Uterus (tissue), 2 donors: ENCODE results near the gene EDAR.

Experiments used
- POLR2A ChIP-seq, 2 donors: fragments of 450-650 bp; IDR thresholded peaks; one replicate each; pipeline ENCODE4 v1.6.1; 2016; ENCODE audit warnings: antibody characterized with exemption in 2 of 2, mild to moderate bottlenecking in 1 of 2, moderate library complexity in 1 of 2
- TF ChIP-seq, protein P1 (sequence below), 4 experiments: fragments of 200-600 bp in 2 of 4; fragments of 450-650 bp in 2 of 4; sonication (generic) in 2 of 4; IDR thresholded peaks; one replicate each; pipeline ENCODE4 v1.5.1; 2016 to 2019; ENCODE audit warnings: antibody characterized with exemption in 4 of 4, mild to moderate bottlenecking in 2 of 4, moderate library complexity in 1 of 4

- TF ChIP-seq, protein P1, sequence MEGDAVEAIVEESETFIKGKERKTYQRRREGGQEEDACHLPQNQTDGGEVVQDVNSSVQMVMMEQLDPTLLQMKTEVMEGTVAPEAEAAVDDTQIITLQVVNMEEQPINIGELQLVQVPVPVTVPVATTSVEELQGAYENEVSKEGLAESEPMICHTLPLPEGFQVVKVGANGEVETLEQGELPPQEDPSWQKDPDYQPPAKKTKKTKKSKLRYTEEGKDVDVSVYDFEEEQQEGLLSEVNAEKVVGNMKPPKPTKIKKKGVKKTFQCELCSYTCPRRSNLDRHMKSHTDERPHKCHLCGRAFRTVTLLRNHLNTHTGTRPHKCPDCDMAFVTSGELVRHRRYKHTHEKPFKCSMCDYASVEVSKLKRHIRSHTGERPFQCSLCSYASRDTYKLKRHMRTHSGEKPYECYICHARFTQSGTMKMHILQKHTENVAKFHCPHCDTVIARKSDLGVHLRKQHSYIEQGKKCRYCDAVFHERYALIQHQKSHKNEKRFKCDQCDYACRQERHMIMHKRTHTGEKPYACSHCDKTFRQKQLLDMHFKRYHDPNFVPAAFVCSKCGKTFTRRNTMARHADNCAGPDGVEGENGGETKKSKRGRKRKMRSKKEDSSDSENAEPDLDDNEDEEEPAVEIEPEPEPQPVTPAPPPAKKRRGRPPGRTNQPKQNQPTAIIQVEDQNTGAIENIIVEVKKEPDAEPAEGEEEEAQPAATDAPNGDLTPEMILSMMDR (IDR thresholded peaks at IDR 0.05) = no peak
- no peak for TF ChIP-seq POLR2A (IDR thresholded peaks at IDR 0.05)
Observed at GRCh38 chr2:108965540-108966289, 23.3 kb downstream of the EDAR start.
